OCI-LY1 (cell line): Measurements from ENCODE around the gene NOP16.

Source experiments
- H2AFZ ChIP-seq: fragments of 200-600 bp; sonication (generic), shearing (Covaris generic); 2 replicates; pipeline ENCODE4 v1.6.0; 2014; ENCODE audit warnings: antibody characterized with exemption, mild to moderate bottlenecking, low read length
- H3F3A ChIP-seq: fragments of 200-600 bp; sonication (generic), shearing (Covaris generic); 2 replicates; pipeline ENCODE4 v1.6.0; 2014; ENCODE audit warnings: mild to moderate bottlenecking, antibody characterized with exemption, low read length, moderate library complexity; ENCODE audit not compliant: insufficient read depth
- H3K27ac ChIP-seq: fragments of 200-600 bp; sonication (generic); 2 replicates; pipeline ENCODE4 v1.5.1; 2014; ENCODE audit warnings: low read length, mixed run types, mild to moderate bottlenecking, low read depth; ENCODE audit not compliant: poor library complexity, severe bottlenecking
- H3K27me3 ChIP-seq: fragments of 200-600 bp; sonication (generic); 2 replicates; pipeline ENCODE4 v1.6.0; 2014; ENCODE audit warnings: antibody characterized with exemption, mild to moderate bottlenecking, low read length, moderate library complexity; ENCODE audit not compliant: insufficient read depth
- H3K36me3 ChIP-seq: fragments of 200-600 bp; sonication (generic); 2 replicates; pipeline ENCODE4 v1.6.1; 2014; ENCODE audit warnings: mild to moderate bottlenecking, antibody characterized with exemption, low read length, moderate library complexity, mixed read lengths; ENCODE audit not compliant: insufficient read depth
- H3K4me1 ChIP-seq: fragments of 200-600 bp; sonication (generic); 2 replicates; pipeline ENCODE4 v1.5.1; 2014; ENCODE audit warnings: mild to moderate bottlenecking, low read length, moderate library complexity; ENCODE audit not compliant: insufficient read depth, severe bottlenecking
- H3K4me2 ChIP-seq: fragments of 200-600 bp; sonication (generic), shearing (Covaris generic); 2 replicates; pipeline ENCODE4 v1.6.1; 2014; ENCODE audit warnings: low read length
- H3K4me3 ChIP-seq: fragments of 200-600 bp; sonication (generic); 2 replicates; pipeline ENCODE4 v1.5.1; 2014; ENCODE audit warnings: low read length, low read depth, mild to moderate bottlenecking, mixed read lengths; ENCODE audit not compliant: poor library complexity, severe bottlenecking
- H3K79me2 ChIP-seq: fragments of 200-600 bp; shearing (Covaris generic); 2 replicates; pipeline ENCODE4 v1.6.1; 2016; ENCODE audit warnings: mixed run types, low read length, mixed read lengths; ENCODE audit not compliant: insufficient read depth
- H3K9ac ChIP-seq: fragments of 200-600 bp; sonication (generic), shearing (Covaris generic); 2 replicates; pipeline ENCODE4 v1.6.1; 2014; ENCODE audit warnings: mild to moderate bottlenecking, low read length, mixed read lengths
- H3K9me2 ChIP-seq: fragments of 200-600 bp; sonication (generic), shearing (Covaris generic); 2 replicates; pipeline ENCODE4 v1.6.1; 2014; ENCODE audit warnings: low read depth, mild to moderate bottlenecking, low read length, mixed read lengths
- H3K9me3 ChIP-seq: fragments of 200-600 bp; shearing (Covaris generic); 2 replicates; pipeline ENCODE4 v1.6.1; 2014; ENCODE audit warnings: low read length, mixed read lengths
- H4K20me1 ChIP-seq: fragments of 200-600 bp; sonication (generic), shearing (Covaris generic); 2 replicates; pipeline ENCODE4 v1.6.0; 2016; ENCODE audit warnings: mild to moderate bottlenecking, low read length; ENCODE audit not compliant: insufficient read depth
- CTCF ChIP-seq: fragments of 200-600 bp; sonication (generic), shearing (Covaris generic); IDR thresholded peaks from 2 replicates; pipeline ENCODE4 v1.5.1; 2017; ENCODE audit warnings: mild to moderate bottlenecking, antibody characterized with exemption, low read length, moderate library complexity, mixed read lengths
- EZH2 ChIP-seq: fragments of 200-600 bp; sonication (generic), shearing (Covaris generic); IDR thresholded peaks from 2 replicates; pipeline ENCODE4 v1.8.0; 2017; ENCODE audit warnings: borderline replicate concordance, mixed run types, mild to moderate bottlenecking, antibody characterized with exemption, low read length, moderate library complexity, mixed read lengths

The NOP16 gene

GRCh38 chr5:176373100-176373818 lies 15.1 kb downstream of the NOP16 start:
- H3K27ac ChIP-seq: no peak overlapping the region
- H3F3A ChIP-seq: no peaks in the 10 kb centered on the region
- no peaks in the 10 kb centered on the region for H3K9me2 ChIP-seq
- H4K20me1 ChIP-seq: no peaks in the 10 kb centered on the region
- H3K4me3 ChIP-seq: no peak overlapping the region
- no peak overlapping the region for H3K9ac ChIP-seq
- H3K4me1 ChIP-seq: peaks cover 12% of the 10 kb centered on the region
- no peaks in the 10 kb centered on the region for H3K79me2 ChIP-seq
- H3K27me3 ChIP-seq: no peaks in the 10 kb centered on the region
- H3K36me3 ChIP-seq: no peaks in the 10 kb centered on the region
- TF ChIP-seq EZH2 (no peak), CTCF (no peak)
- H3K9me3 ChIP-seq: no peaks in the 10 kb centered on the region
- no peak overlapping the region for H3K4me2 ChIP-seq
- no peak overlapping the region for H2AFZ ChIP-seq

- H3K27ac ChIP-seq: no peak overlapping the region
- peaks cover 12% of the 10 kb centered on the region for H3K4me1 ChIP-seq
- H4K20me1 ChIP-seq: no peaks in the 10 kb centered on the region
- no peaks in the 10 kb centered on the region for H3K36me3 ChIP-seq
- H3K9ac ChIP-seq: no peak overlapping the region
- no peaks in the 10 kb centered on the region for H3K9me3 ChIP-seq
- no peaks in the 10 kb centered on the region for H3F3A ChIP-seq
- no peaks in the 10 kb centered on the region for H3K27me3 ChIP-seq
- H3K4me3 ChIP-seq: no peak overlapping the region
- no peak for TF ChIP-seq CTCF
- TF ChIP-seq EZH2: no peak
- H3K4me2 ChIP-seq: no peak overlapping the region
- H3K79me2 ChIP-seq: no peaks in the 10 kb centered on the region
- H3K9me2 ChIP-seq: no peaks in the 10 kb centered on the region
- no peak overlapping the region for H2AFZ ChIP-seq
Measured at GRCh38 chr5:176371621-176372539, 16.5 kb downstream of the NOP16 start.

GRCh38 chr5:176369934-176370711 lies 18.3 kb downstream of the NOP16 start:
- H3K4me3 ChIP-seq: no peak overlapping the region
- no peaks in the 10 kb centered on the region for H3K79me2 ChIP-seq
- H3K36me3 ChIP-seq: no peaks in the 10 kb centered on the region
- H4K20me1 ChIP-seq: no peaks in the 10 kb centered on the region
- no peaks in the 10 kb centered on the region for H3K9me3 ChIP-seq
- H3K9me2 ChIP-seq: no peaks in the 10 kb centered on the region
- H3F3A ChIP-seq: no peaks in the 10 kb centered on the region
- peaks cover 13% of the 10 kb centered on the region for H3K4me1 ChIP-seq
- H2AFZ ChIP-seq: no peak overlapping the region
- H3K4me2 ChIP-seq: no peak overlapping the region
- no peak overlapping the region for H3K27ac ChIP-seq
- TF ChIP-seq EZH2 (no peak), CTCF (no peak)
- no peak overlapping the region for H3K9ac ChIP-seq
- no peaks in the 10 kb centered on the region for H3K27me3 ChIP-seq
